ENCODE measurements around the gene NAA30. TPM values are rescaled to one million over a fixed set of nuclear protein-coding genes. Genes with fewer than 3 reads are reported as not detected.
A peak's percentile ranks its signal among the peaks of the same experiment; 100 is the strongest.
"Not testable (repeated sequence)": the region's sequence is repeated elsewhere in the genome, so short reads cannot be mapped to it uniquely, and the experiment has no call there.

The NAA30 gene
- total and polyA plus RNA-seq, 2 experiments from 2014 or later = 14.3 to 23.9 TPM

GRCh38 chr14:57352396-57353170 is 37.8 kb upstream of the NAA30 start:
- Histone ChIP-seq H3K27ac (no peak overlapping the region), H3F3A (ENCODE audit: insufficient read depth) (0 out of 2 replicates have a peak, but pooled peaks cover 6% of the 10 kb centered on the region), H2AFZ (no peak overlapping the region), H3K4me1 (ENCODE audit: insufficient read depth) (peaks cover 7% of the 10 kb centered on the region), H3K36me3 (ENCODE audit: low read depth) (no peaks in the 10 kb centered on the region), H3K9ac (no peak overlapping the region), H3K9me3 (ENCODE audit: low read depth) (no peaks in the 10 kb centered on the region), H4K20me1 (ENCODE audit: insufficient read depth) (no peaks in the 10 kb centered on the region), H3K79me2 (ENCODE audit: insufficient read depth) (no peaks in the 10 kb centered on the region), H3K9me2 (ENCODE audit: insufficient read depth) (no peaks in the 10 kb centered on the region), H3K4me3 (no peak overlapping the region), H3K27me3 (replicated peaks; ENCODE audit: insufficient read depth) (0 out of 2 replicates have a peak, but pooled peaks cover 6% of the 10 kb centered on the region), H3K4me2 (ENCODE audit: unreplicated experiment) (no peak overlapping the region)
- peak; percentile 9 for DNase-seq
- WGBS, 2 experiments (ENCODE audit: low coverage in 1 of 2, low lambda C conversion rate in 2 of 2, missing lambda C conversion rate in 2 of 2) = 42 to 51% methylated on average over 9 of the region's 9 CpGs
- in situ Hi-C loops (cut with MboI) = no loop called here
- TF ChIP-seq EZH2 (IDR thresholded peaks at IDR 0.05; ENCODE audit: insufficient read depth, poor library complexity, severe bottlenecking) = no peak
- TF ChIP-seq EZH2phosphoT487 (IDR thresholded peaks at IDR 0.05; ENCODE audit: insufficient read depth, low read depth) = no peak

GRCh38 chr14:57355081-57355800 is 35.1 kb upstream of the NAA30 start:
- H3K4me2 ChIP-seq (ENCODE audit: unreplicated experiment) = no peak overlapping the region
- in situ Hi-C loops (cut with MboI) = no loop called here
- DNase-seq = no peak
- no peaks in the 10 kb centered on the region for H3K9me3 ChIP-seq (ENCODE audit: low read depth)
- H3K27me3 ChIP-seq (replicated peaks; ENCODE audit: insufficient read depth) = peaks cover 11% of the 10 kb centered on the region; the same call in 1 of the 2 replicates
- H2AFZ ChIP-seq = no peak overlapping the region
- no peaks in the 10 kb centered on the region for H4K20me1 ChIP-seq (ENCODE audit: insufficient read depth)
- no peak overlapping the region for H3K27ac ChIP-seq
- H3K4me3 ChIP-seq = no peak overlapping the region
- H3K9ac ChIP-seq = no peak overlapping the region
- H3K9me2 ChIP-seq (ENCODE audit: insufficient read depth) = no peaks in the 10 kb centered on the region
- no peaks in the 10 kb centered on the region for H3K36me3 ChIP-seq (ENCODE audit: low read depth)
- TF ChIP-seq EZH2 (IDR thresholded peaks at IDR 0.05; ENCODE audit: insufficient read depth, poor library complexity, severe bottlenecking) = no peak
- TF ChIP-seq EZH2phosphoT487 (IDR thresholded peaks at IDR 0.05; ENCODE audit: insufficient read depth, low read depth) = no peak
- WGBS, 2 experiments (ENCODE audit: low coverage in 1 of 2, low lambda C conversion rate in 2 of 2, missing lambda C conversion rate in 2 of 2) = 56 to 63% methylated on average over 3 of the region's 3 CpGs
- no peaks in the 10 kb centered on the region for H3F3A ChIP-seq (ENCODE audit: insufficient read depth)
- H3K79me2 ChIP-seq (ENCODE audit: insufficient read depth) = no peaks in the 10 kb centered on the region
- no peaks in the 10 kb centered on the region for H3K4me1 ChIP-seq (ENCODE audit: insufficient read depth)

DNA sequence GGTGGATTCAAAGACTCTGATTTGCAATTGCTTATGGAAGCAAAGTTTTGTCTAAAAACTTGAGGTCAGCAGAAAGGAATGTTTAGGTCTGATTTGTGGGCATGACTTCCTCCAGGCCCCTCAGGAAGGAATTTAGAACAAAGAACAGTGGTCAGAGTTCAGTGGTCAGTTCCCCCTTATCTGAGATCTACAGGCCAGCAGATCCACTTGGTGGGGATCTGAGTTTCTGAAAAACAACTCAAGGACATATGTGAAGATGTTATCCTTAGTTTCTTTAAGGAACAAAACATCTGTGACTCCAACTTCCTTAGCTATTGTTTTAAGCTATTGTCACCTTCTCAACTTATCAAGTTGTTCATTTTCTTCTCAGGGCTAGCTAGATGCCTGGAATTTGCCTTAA is 28.0 kb upstream of the NAA30 start:
- H3K36me3 ChIP-seq (ENCODE audit: low read depth) = no peaks in the 10 kb centered on the region
- no peaks in the 10 kb centered on the region for H3K9me2 ChIP-seq (ENCODE audit: insufficient read depth)
- no peaks in the 10 kb centered on the region for H3F3A ChIP-seq (ENCODE audit: insufficient read depth)
- no peaks in the 10 kb centered on the region for H4K20me1 ChIP-seq (ENCODE audit: insufficient read depth)
- H3K4me3 ChIP-seq = no peak overlapping the region
- in situ Hi-C loops (cut with MboI) = no loop called here
- no peak for DNase-seq
- H3K4me2 ChIP-seq (ENCODE audit: unreplicated experiment) = no peak overlapping the region
- H2AFZ ChIP-seq = no peak overlapping the region
- no peaks in the 10 kb centered on the region for H3K9me3 ChIP-seq (ENCODE audit: low read depth)
- peaks cover 7% of the 10 kb centered on the region; the same call in 1 of the 2 replicates for H3K27me3 ChIP-seq (replicated peaks; ENCODE audit: insufficient read depth)
- no peak overlapping the region for H3K27ac ChIP-seq
- no peak overlapping the region for H3K9ac ChIP-seq
- no peak for TF ChIP-seq EZH2 (IDR thresholded peaks at IDR 0.05; ENCODE audit: insufficient read depth, poor library complexity, severe bottlenecking)
- TF ChIP-seq EZH2phosphoT487 (IDR thresholded peaks at IDR 0.05; ENCODE audit: insufficient read depth, low read depth) = no peak
- H3K79me2 ChIP-seq (ENCODE audit: insufficient read depth) = no peaks in the 10 kb centered on the region
- no peaks in the 10 kb centered on the region for H3K4me1 ChIP-seq (ENCODE audit: insufficient read depth)

DNA sequence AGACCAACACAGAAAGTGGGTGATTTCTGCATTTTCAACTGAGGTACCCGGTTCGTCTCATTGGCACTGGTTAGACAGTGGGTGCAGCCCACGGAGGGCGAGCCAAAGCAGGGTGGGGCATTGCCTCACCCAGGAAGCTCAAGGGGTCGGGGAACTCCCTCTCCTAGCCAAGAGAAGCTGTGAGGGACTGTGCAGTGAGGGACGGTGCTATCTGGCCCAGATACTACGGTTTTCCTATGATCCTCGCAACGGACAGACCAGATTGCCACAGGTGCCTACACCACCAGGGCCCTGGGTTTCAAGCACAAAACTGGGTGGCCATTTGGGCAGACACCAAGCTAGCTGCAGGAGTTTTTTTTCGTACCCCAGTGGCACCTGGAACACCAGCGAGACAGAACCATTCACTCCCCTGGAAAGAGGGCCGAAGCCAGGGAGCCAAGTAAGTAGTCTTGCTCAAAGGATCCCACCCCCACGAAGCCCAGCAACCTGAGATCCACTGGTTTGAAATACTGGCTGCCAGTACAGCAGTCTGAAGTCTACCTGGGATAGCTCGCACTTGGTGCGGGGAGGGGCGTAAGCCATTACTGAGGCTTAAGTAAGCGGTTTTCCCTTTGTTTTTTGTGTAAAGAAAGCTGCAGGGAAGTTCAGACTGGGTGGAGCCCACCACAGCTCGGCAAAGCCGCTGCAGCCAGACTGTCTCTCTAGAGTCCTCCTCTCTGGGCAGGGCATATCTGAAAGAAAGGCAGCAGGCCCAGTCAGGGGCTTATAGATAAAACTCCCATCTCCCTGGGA is 25.5 kb upstream of the NAA30 start:
- Histone ChIP-seq H3K4me2 (ENCODE audit: unreplicated experiment) (no peak overlapping the region), H3K9me2 (ENCODE audit: insufficient read depth) (no peaks in the 10 kb centered on the region), H4K20me1 (ENCODE audit: insufficient read depth) (no peaks in the 10 kb centered on the region), H3K4me1 (ENCODE audit: insufficient read depth) (no peaks in the 10 kb centered on the region), H3K27ac (no peak overlapping the region), H3K36me3 (ENCODE audit: low read depth) (no peaks in the 10 kb centered on the region), H3K79me2 (ENCODE audit: insufficient read depth) (no peaks in the 10 kb centered on the region), H3K9me3 (ENCODE audit: low read depth) (no peaks in the 10 kb centered on the region), H2AFZ (no peak overlapping the region), H3K4me3 (no peak overlapping the region), H3F3A (ENCODE audit: insufficient read depth) (no peaks in the 10 kb centered on the region), H3K27me3 (replicated peaks; ENCODE audit: insufficient read depth) (peaks cover 3% of the 10 kb centered on the region; the same call in 1 of the 2 replicates), H3K9ac (no peak overlapping the region)
- in situ Hi-C loops (cut with MboI) = no loop called here
- 66 to 71% methylated on average over 18 to 19 of the region's 19 CpGs for WGBS, 2 experiments (ENCODE audit: low coverage in 1 of 2, low lambda C conversion rate in 2 of 2, missing lambda C conversion rate in 2 of 2)
- no peak for DNase-seq
- TF ChIP-seq EZH2 (IDR thresholded peaks at IDR 0.05; ENCODE audit: insufficient read depth, poor library complexity, severe bottlenecking) (no peak), EZH2phosphoT487 (IDR thresholded peaks at IDR 0.05; ENCODE audit: insufficient read depth, low read depth) (no peak)

- H3K79me2 ChIP-seq (ENCODE audit: insufficient read depth); H3K27ac ChIP-seq; H3K9me3 ChIP-seq (ENCODE audit: low read depth); H3K36me3 ChIP-seq (ENCODE audit: low read depth); DNase-seq; H3K27me3 ChIP-seq (replicated peaks; ENCODE audit: insufficient read depth); H3F3A ChIP-seq (ENCODE audit: insufficient read depth); in situ Hi-C loops (cut with MboI); H3K9me2 ChIP-seq (ENCODE audit: insufficient read depth); H3K9ac ChIP-seq; H3K4me1 ChIP-seq (ENCODE audit: insufficient read depth); H4K20me1 ChIP-seq (ENCODE audit: insufficient read depth); H3K4me3 ChIP-seq; H2AFZ ChIP-seq; H3K4me2 ChIP-seq (ENCODE audit: unreplicated experiment): not testable (repeated sequence)
- WGBS, 2 experiments (ENCODE audit: low coverage in 1 of 2, low lambda C conversion rate in 2 of 2, missing lambda C conversion rate in 2 of 2) = 70 to 72% methylated on average over 5 of the region's 5 CpGs
These were observed 20.2 kb upstream of the NAA30 start for GRCh38 chr14:57370187-57370586.

Measured in GM23248 (cell line).